Astrocyte of the spinal cord (primary cell): ENCODE data around the gene JPH2.
A peak's percentile ranks its signal among the peaks of the same experiment; 100 is the strongest.

Source experiments
- DNase-seq: peaks from one replicate; pipeline ENCODE4 v3.0.0; 2011; ENCODE audit warnings: low read depth, low spot score
- H3K4me3 ChIP-seq: 2 replicates; pipeline ENCODE4 v1.5.1; 2011; ENCODE audit warnings: low read depth, mild to moderate bottlenecking, low read length, moderate library complexity
- CTCF ChIP-seq: IDR thresholded peaks from 2 replicates; pipeline ENCODE4 v1.5.1; 2012; ENCODE audit warnings: low read depth, mild to moderate bottlenecking, low read length, inconsistent platforms
- in situ Hi-C: cut with HindIII; loops from 2 replicates; pipeline ENCODE4 v1.10.0; 2017; ENCODE audit warnings: low sequenced_read_pairs

Gene JPH2

GRCh38 chr20:44212792-44213191 lies 25.8 kb upstream of the JPH2 start:
- DNase-seq, result no peak
- no peak overlapping the region for H3K4me3 ChIP-seq

GRCh38 chr20:44211177-44212039 lies 24.4 kb upstream of the JPH2 start:
- peak overlapping the region; percentile 92 for H3K4me3 ChIP-seq
- DNase-seq, result peak; percentile 27
- in situ Hi-C loops, result no loop called here
- TF ChIP-seq CTCF, result no peak

More at GRCh38 chr20:44212792-44213191, 25.8 kb upstream of the JPH2 start:
- TF ChIP-seq CTCF, result no peak
- in situ Hi-C loops, result no loop called here

- peak within 1 kb of the TSS; percentile 92 for H3K4me3 ChIP-seq
- peak; percentile 97 for DNase-seq
- no peak for TF ChIP-seq CTCF
- in situ Hi-C loops, result no loop called here
These were observed 23.6 kb upstream of the JPH2 start, which contains the start of gene OSER1 for GRCh38 chr20:44210406-44211176. Gene OSER1 (minus strand): TSS chr20:44210771. CDS start chr20:44206957, 3,814 bp downstream.

- in situ Hi-C loops, result no loop called here
These were observed 22.9 kb upstream of the JPH2 start for GRCh38 chr20:44209686-44210405.

GRCh38 chr20:44208770-44209169 lies 21.8 kb upstream of the JPH2 start:
- peak; percentile 3 for DNase-seq
- in situ Hi-C loops, result no loop called here
- TF ChIP-seq CTCF, result no peak
- peak overlapping the region; percentile 92 for H3K4me3 ChIP-seq

More at GRCh38 chr20:44209686-44210405, 22.9 kb upstream of the JPH2 start:
- peak; percentile 25 for DNase-seq
- H3K4me3 ChIP-seq, result peak overlapping the region; percentile 92
- no peak for TF ChIP-seq CTCF

- H3K4me3 ChIP-seq, result no peak overlapping the region
- in situ Hi-C loops, result no loop called here
- TF ChIP-seq CTCF, result no peak
- no peak for DNase-seq
These were observed 21.2 kb upstream of the JPH2 start for GRCh38 chr20:44208165-44208564.
